Left lung (tissue), 10 donors: Measurements from ENCODE around the gene GPR26. TPM values are rescaled to one million over a fixed set of nuclear protein-coding genes. Genes with fewer than 3 reads are reported as not detected.

Experiments
- ATAC-seq: fragments of 200-7000 bp; cut with Tn5 transposase; one replicate; pipeline ENCODE4 v1.9.1; 2020; ENCODE audit warnings: moderate library complexity
- DNase-seq, 4 donors: peaks; one replicate each; pipeline ENCODE4 v3.0.0-alpha.2; 2013 to 2020
- H3K27ac ChIP-seq, 2 donors: fragments of 200-600 bp; sonication (generic) in 1 of 2; one replicate each; pipeline versions ENCODE4 v1.5.0 to v1.8.0; 2020 to 2021
- H3K27me3 ChIP-seq, 2 donors: fragments of 200-600 bp; sonication (generic) in 1 of 2; one replicate each; pipeline versions ENCODE4 v1.5.0 to v1.8.0; 2020 to 2021
- H3K36me3 ChIP-seq, 2 donors: fragments of 200-600 bp; sonication (generic) in 1 of 2; one replicate each; pipeline versions ENCODE4 v1.5.0 to v1.8.0; 2020 to 2021
- H3K4me1 ChIP-seq, 2 donors: fragments of 200-600 bp; one replicate each; pipeline ENCODE4 v1.8.0; 2021
- H3K4me3 ChIP-seq, 2 donors: fragments of 200-600 bp; sonication (generic) in 1 of 2; one replicate each; pipeline versions ENCODE4 v1.5.0 to v1.8.0; 2020 to 2021; ENCODE audit warnings: mild to moderate bottlenecking in 1 of 2
- H3K9me3 ChIP-seq, 2 donors: fragments of 200-600 bp; sonication (generic) in 1 of 2; one replicate each; pipeline versions ENCODE4 v1.5.0 to v1.8.0; 2020 to 2021
- intact Hi-C, 2 donors: fragments of 100-400 bp; cut with DNase I; formaldehyde crosslinking; loops; one replicate each; pipeline versions ENCODE4 v1.11.2 to v1.14.2; 2022
- polyA plus RNA-seq, 6 donors: library from polyadenylated mRNA; unstranded; fragments of 120-200 nt; gene quantifications; one replicate each; pipeline ENCODE4 v1.2.1, GENCODE V29; 2013; ENCODE audit not compliant: insufficient read length in 6 of 6
- total RNA-seq, 2 donors: library from RNA; stranded (reverse); fragmentation: NEBNext Ultra II Directional; extraction: Animal tissue kit (Norgen Biotek cat#: 25700); gene quantifications; one replicate each; pipeline ENCODE4 v1.2.1, GENCODE V29; 2021
- TF ChIP-seq, protein P1 (sequence below), 2 donors: fragments of 200-600 bp; sonication (generic) in 1 of 2; IDR thresholded peaks; one replicate each; pipeline versions ENCODE4 v1.5.0 to v1.8.0; 2021; ENCODE audit warnings: antibody characterized with exemption in 2 of 2
- donor health status: DM: no; HTN: yes; CAD: no.
- donor health status: DM: no; HTN: no; CAD: no.

GPR26 gene
- total and polyA plus RNA-seq, 8 donors: 0.01 TPM; not detected in 7

DNA sequence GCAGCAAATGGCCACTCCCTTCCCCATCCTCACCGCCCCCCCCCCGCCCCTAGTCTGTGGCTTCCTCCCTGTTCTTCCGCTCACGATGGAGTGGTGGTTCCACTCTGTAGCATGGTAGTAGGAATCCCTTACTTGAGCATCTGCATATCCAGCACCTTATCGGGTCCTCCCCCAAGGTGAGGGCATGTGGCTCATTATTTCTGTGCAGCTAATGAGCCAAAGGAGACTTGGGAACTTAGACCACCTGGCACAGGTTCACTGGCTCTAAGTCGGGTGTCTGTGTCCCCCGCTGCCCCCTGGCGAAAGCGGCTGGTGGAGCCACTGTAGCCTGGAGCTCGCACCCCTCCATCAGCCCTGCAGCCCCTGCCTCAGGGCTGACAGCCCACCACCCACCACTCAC is 22.8 kb upstream of the GPR26 start:
- peaks cover 0 to 49% of the 10 kb centered on the region in 2 donors for H3K27me3 ChIP-seq
- DNase-seq: no peak

DNA sequence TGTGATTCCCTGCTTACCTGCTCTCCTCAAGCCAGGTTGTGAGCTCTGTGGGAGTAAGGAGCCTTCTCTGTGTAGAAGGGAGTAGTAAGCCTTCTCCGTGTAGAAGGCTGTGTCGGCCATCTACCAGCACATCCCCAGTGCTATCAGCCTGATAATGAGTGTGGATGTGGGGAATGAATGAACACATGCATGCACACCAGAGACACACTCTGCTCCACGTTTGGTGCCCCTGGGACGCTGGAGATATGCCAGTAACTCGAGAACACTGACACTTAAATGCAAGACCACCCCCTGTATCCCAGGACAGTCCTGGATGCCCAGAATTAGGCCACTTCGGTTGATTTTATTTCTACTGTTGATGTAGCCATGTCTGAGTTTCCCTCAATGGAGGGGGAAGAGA is 21.1 kb upstream of the GPR26 start:
- TF ChIP-seq, protein P1, sequence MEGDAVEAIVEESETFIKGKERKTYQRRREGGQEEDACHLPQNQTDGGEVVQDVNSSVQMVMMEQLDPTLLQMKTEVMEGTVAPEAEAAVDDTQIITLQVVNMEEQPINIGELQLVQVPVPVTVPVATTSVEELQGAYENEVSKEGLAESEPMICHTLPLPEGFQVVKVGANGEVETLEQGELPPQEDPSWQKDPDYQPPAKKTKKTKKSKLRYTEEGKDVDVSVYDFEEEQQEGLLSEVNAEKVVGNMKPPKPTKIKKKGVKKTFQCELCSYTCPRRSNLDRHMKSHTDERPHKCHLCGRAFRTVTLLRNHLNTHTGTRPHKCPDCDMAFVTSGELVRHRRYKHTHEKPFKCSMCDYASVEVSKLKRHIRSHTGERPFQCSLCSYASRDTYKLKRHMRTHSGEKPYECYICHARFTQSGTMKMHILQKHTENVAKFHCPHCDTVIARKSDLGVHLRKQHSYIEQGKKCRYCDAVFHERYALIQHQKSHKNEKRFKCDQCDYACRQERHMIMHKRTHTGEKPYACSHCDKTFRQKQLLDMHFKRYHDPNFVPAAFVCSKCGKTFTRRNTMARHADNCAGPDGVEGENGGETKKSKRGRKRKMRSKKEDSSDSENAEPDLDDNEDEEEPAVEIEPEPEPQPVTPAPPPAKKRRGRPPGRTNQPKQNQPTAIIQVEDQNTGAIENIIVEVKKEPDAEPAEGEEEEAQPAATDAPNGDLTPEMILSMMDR (IDR thresholded peaks at IDR 0.05): no peak
- Histone ChIP-seq H3K4me3 (no peak overlapping the region), H3K36me3 (no peaks in the 10 kb centered on the region), H3K4me1 (no peaks in the 10 kb centered on the region), H3K27me3 (peaks cover 0 to 57% of the 10 kb centered on the region in 2 donors), H3K9me3 (no peaks in the 10 kb centered on the region), H3K27ac (no peak overlapping the region)
- DNase-seq (no peak), ATAC-seq (no peak)
- intact Hi-C loops: no loop called here

More for the DNA sequence above, 22.8 kb upstream of the GPR26 start:
- TF ChIP-seq, protein P1 (IDR thresholded peaks at IDR 0.05): no peak
- H3K4me1 ChIP-seq: no peaks in the 10 kb centered on the region
- no peak overlapping the region for H3K27ac ChIP-seq
- intact Hi-C loops: no loop called here
- H3K4me3 ChIP-seq: no peak overlapping the region
- H3K36me3 ChIP-seq: no peaks in the 10 kb centered on the region
- H3K9me3 ChIP-seq: no peaks in the 10 kb centered on the region
- no peak for ATAC-seq

DNA sequence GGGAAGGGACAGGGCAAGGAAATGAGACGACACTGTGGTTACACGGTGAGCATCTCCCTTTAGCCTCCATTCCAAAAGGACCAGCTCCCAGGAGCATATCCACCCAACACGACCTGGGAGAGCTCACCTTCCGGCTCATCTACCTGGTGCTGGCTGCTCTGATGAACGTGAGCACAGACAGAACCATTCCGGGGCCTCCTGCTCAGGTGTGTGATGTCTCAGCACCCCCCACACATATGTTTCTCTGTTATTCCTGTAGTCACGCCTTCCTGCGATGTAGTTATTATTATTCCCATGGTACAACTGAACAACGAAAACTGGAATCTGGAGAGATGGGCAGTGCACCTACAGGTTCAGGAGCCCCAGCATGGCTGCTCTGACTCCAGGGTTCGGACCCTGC is 20.5 kb upstream of the GPR26 start:
- no peak for DNase-seq
- TF ChIP-seq, protein P1 (IDR thresholded peaks at IDR 0.05): no peak
- Histone ChIP-seq H3K4me3 (no peak overlapping the region), H3K27ac (no peak overlapping the region), H3K27me3 (peaks cover 0 to 61% of the 10 kb centered on the region in 2 donors), H3K36me3 (no peaks in the 10 kb centered on the region), H3K9me3 (no peaks in the 10 kb centered on the region), H3K4me1 (no peaks in the 10 kb centered on the region)
- intact Hi-C loops: no loop called here
- no peak for ATAC-seq

DNA sequence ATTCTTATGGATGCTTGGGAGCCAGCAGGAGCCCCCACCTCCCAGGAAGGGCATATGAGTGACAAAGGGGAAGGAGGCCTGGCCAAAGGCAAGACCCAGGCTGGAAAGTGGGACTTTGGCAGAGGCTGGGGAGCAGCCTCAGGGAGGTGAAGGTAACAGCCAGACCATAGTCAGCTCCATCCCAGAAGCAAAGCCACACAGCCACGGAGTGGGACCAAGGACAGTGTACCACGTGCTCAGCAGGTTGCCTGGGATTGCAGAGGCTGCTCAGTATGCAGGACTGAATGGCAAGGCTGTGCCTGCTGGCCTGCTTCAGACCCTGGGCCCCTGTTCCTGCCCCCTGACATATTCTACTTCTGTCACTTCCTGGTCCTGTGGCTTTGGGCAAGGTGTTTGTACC is 17.6 kb upstream of the GPR26 start:
- intact Hi-C loops: no loop called here
- H3K27ac ChIP-seq: no peak overlapping the region
- TF ChIP-seq, protein P1 (IDR thresholded peaks at IDR 0.05): no peak
- ATAC-seq (no peak), DNase-seq (no peak)
- no peaks in the 10 kb centered on the region for H3K9me3 ChIP-seq
- H3K36me3 ChIP-seq: no peaks in the 10 kb centered on the region
- peaks cover 0 to 52% of the 10 kb centered on the region in 2 donors for H3K27me3 ChIP-seq
- H3K4me1 ChIP-seq: no peaks in the 10 kb centered on the region
- no peak overlapping the region for H3K4me3 ChIP-seq

DNA sequence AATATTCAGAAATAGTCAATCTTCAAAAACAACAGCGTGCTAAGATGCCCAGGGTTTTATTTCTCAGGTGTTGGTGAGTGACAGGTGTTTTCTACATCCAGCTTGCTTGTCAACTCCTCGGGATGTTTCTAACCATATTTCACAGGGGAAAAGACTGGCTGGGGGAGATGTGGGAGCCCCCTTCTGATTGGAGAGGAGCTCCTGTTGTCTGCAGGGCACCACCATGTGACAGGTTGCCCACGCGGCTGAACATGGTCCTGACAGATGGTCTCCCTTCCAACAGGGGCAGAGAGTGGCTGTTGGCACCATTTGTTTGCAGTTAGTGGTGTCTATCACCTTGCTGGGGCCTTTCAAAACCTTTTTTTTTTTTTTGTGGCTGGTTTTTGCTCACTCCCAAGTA is 16.5 kb upstream of the GPR26 start:
- H3K27me3 ChIP-seq: peaks cover 0 to 41% of the 10 kb centered on the region in 2 donors
- no peak for ATAC-seq
- TF ChIP-seq, protein P1 (IDR thresholded peaks at IDR 0.05): no peak

More for the DNA sequence above, 16.5 kb upstream of the GPR26 start:
- Histone ChIP-seq H3K9me3 (no peaks in the 10 kb centered on the region), H3K4me3 (no peak overlapping the region), H3K27ac (no peak overlapping the region), H3K4me1 (no peaks in the 10 kb centered on the region), H3K36me3 (no peaks in the 10 kb centered on the region)
- intact Hi-C loops: no loop called here
- no peak for DNase-seq
